HepG2 (cell line): ENCODE results near the gene CD3G. TPM values are rescaled to one million over a fixed set of nuclear protein-coding genes. Genes with fewer than 3 reads are reported as not detected.

ENCODE experiments used
- ATAC-seq: fragments of 200-7000 bp; cut with Tn5 transposase; 3 replicates; pipeline ENCODE4 v1.9.1; 2020; ENCODE audit warnings: mild to moderate bottlenecking, moderate library complexity
- BruUV-seq: library from RNA; stranded (reverse); fragments of 400-500 nt; replicated peaks from 2 replicates; lab custom pipeline; 2021; lab: Mats Ljungman, UMichigan
- CTCF ChIA-PET: fragments of 300-600 bp; formaldehyde crosslinking; extraction: SDS; loops from one replicate; lab custom pipeline; 2021; ENCODE audit warnings: low total read pairs, inconsistent platforms, low intra/inter-chr PET ratio; lab: Yijun Ruan, JAX
- POLR2A ChIA-PET: fragments of 350-600 bp; sonication (Branson Sonifier 250); formaldehyde crosslinking; loops from one replicate; lab custom pipeline; 2020; ENCODE audit warnings: antibody characterized with exemption, inconsistent platforms; lab: Yijun Ruan, JAX
- DNase-seq: peaks from one replicate; pipeline ENCODE4 v3.0.0-alpha.2; 2015; ENCODE audit warnings: low spot score
- FAIRE-seq: peaks from 3 replicates; lab custom pipeline; 2011; peaks lifted over from hg19 to GRCh38; lab: Jason Lieb, UNC
- H2AFZ ChIP-seq: one replicate; pipeline ENCODE4 v1.6.1; 2011; ENCODE audit warnings: low read length, inconsistent platforms
- H3K27ac ChIP-seq: fragments of 300-600 bp; 3 replicates; pipeline ENCODE4 v1.8.0; 2011; ENCODE audit warnings: mixed run types, mild to moderate bottlenecking, mixed read lengths, low read length, inconsistent platforms; ENCODE audit not compliant: insufficient read depth; ENCODE audit errors: extremely low read length
- H3K27me3 ChIP-seq, 2 experiments: fragments of 200-600 bp in 1 of 2; 2 replicates in 1 of 2; 3 replicates in 1 of 2; pipeline versions ENCODE4 v1.6.0 to v1.8.0; 2011; ENCODE audit warnings: low read length in 2 of 2, mild to moderate bottlenecking in 2 of 2, moderate library complexity in 2 of 2, inconsistent platforms in 1 of 2; ENCODE audit not compliant: insufficient read depth in 2 of 2, control insufficient read depth in 1 of 2
- H3K36me3 ChIP-seq, 2 experiments: fragments of 200-600 bp in 1 of 2; replicated peaks in 1 of 2; 2 replicates in 1 of 2; 3 replicates in 1 of 2; pipeline versions ENCODE4 v1.5.1 to v1.8.0; 2011; ENCODE audit warnings: low read length in 2 of 2, inconsistent platforms in 1 of 2; ENCODE audit not compliant: insufficient read depth in 2 of 2, control insufficient read depth in 1 of 2
- H3K4me1 ChIP-seq: 2 replicates; pipeline ENCODE4 v1.5.1; 2012; ENCODE audit warnings: low read length, inconsistent platforms; ENCODE audit not compliant: insufficient read depth
- H3K4me2 ChIP-seq: 2 replicates; pipeline ENCODE4 v1.6.0; 2011; ENCODE audit warnings: low read depth, low read length, inconsistent platforms
- H3K4me3 ChIP-seq, 3 experiments: fragments of 200-600 bp in 1 of 3; sonication (generic), shearing (Covaris generic) in 1 of 3; replicated peaks in 1 of 3; 2 replicates each; pipeline ENCODE4 v1.5.1; 2011 to 2016; ENCODE audit warnings: low read length in 3 of 3, inconsistent platforms in 2 of 3, low read depth in 2 of 3, mild to moderate bottlenecking in 2 of 3, control low read depth in 1 of 3, mixed read lengths in 1 of 3; ENCODE audit not compliant: insufficient read depth in 1 of 3
- H3K79me2 ChIP-seq: one replicate; pipeline ENCODE4 v1.6.1; 2011; ENCODE audit warnings: low read length, inconsistent platforms; ENCODE audit not compliant: insufficient read depth
- H3K9ac ChIP-seq: 2 replicates; pipeline ENCODE4 v1.6.0; 2011; ENCODE audit warnings: mild to moderate bottlenecking, low read depth, low read length, inconsistent platforms; ENCODE audit not compliant: insufficient read depth
- H3K9me3 ChIP-seq: 2 replicates; pipeline ENCODE4 v1.5.1; 2012; ENCODE audit warnings: mild to moderate bottlenecking, low read length
- H4K20me1 ChIP-seq: 2 replicates; pipeline ENCODE4 v1.6.0; 2011; ENCODE audit warnings: inconsistent platforms, mild to moderate bottlenecking, low read length, moderate library complexity; ENCODE audit not compliant: insufficient read depth
- CCAR2 ChIP-seq: fragments of 200-400 bp; formaldehyde crosslinking; optimal IDR thresholded peaks from 2 replicates; pipeline ENCODE3; 2018; ENCODE audit warnings: low read depth, mild to moderate bottlenecking, low read length, moderate library complexity
- ELF1 ChIP-seq: sonication (generic); formaldehyde crosslinking; IDR thresholded peaks from 2 replicates; pipeline ENCODE4 v1.4.0; 2020; ENCODE audit warnings: missing genetic modification reagents
- ELF3 ChIP-seq: IDR thresholded peaks from 2 replicates; pipeline ENCODE4 v1.6.1; 2016; ENCODE audit warnings: missing genetic modification reagents, missing compliant biosample characterization
- FOXA3 ChIP-seq: IDR thresholded peaks from 2 replicates; pipeline ENCODE4 v1.6.1; 2016; ENCODE audit warnings: missing genetic modification reagents, missing compliant biosample characterization
- JUND ChIP-seq: sonication (generic); formaldehyde crosslinking; IDR thresholded peaks from 2 replicates; pipeline ENCODE4 v1.8.0; 2022; ENCODE audit warnings: mild to moderate bottlenecking, missing genetic modification reagents
- KMT2B ChIP-seq: IDR thresholded peaks from 2 replicates; pipeline ENCODE4 v1.6.1; 2016; ENCODE audit warnings: missing genetic modification reagents, missing compliant biosample characterization
- MED13 ChIP-seq: sonication (generic); formaldehyde crosslinking; IDR thresholded peaks from 2 replicates; pipeline ENCODE4 v1.5.0; 2020; ENCODE audit warnings: missing genetic modification reagents
- MEIS1 ChIP-seq: sonication (generic); formaldehyde crosslinking; IDR thresholded peaks from 2 replicates; pipeline ENCODE4 v1.9.0; 2021; ENCODE audit warnings: mild to moderate bottlenecking, missing genetic modification reagents, moderate library complexity, borderline replicate concordance
- RFXAP ChIP-seq: sonication (generic); formaldehyde crosslinking; IDR thresholded peaks from 2 replicates; pipeline ENCODE4 v1.4.0; 2020; ENCODE audit warnings: missing genetic modification reagents, borderline replicate concordance
- SP1 ChIP-seq, 2 experiments: fragments of 450-650 bp in 1 of 2; sonication (generic) in 1 of 2; formaldehyde crosslinking in 1 of 2; IDR thresholded peaks; 2 replicates each; pipeline versions ENCODE4 v1.4.0 to v1.6.1; 2016 to 2020; ENCODE audit warnings: missing genetic modification reagents in 1 of 2
- SPEN ChIP-seq: sonication (generic); formaldehyde crosslinking; IDR thresholded peaks from 2 replicates; pipeline ENCODE4 v1.5.1; 2020; ENCODE audit warnings: low read depth, mild to moderate bottlenecking, missing genetic modification reagents
- ZNF350 ChIP-seq: sonication (generic); formaldehyde crosslinking; IDR thresholded peaks from 2 replicates; pipeline ENCODE4 v1.4.0; 2020; ENCODE audit warnings: mild to moderate bottlenecking, low read depth, missing genetic modification reagents, borderline replicate concordance
- ZNF790 ChIP-seq: sonication (generic); formaldehyde crosslinking; IDR thresholded peaks from 2 replicates; pipeline ENCODE4 v1.8.0; 2022; ENCODE audit warnings: missing genetic modification reagents, mild to moderate bottlenecking, borderline replicate concordance
- WGBS: methylation state at CpG from one replicate; pipeline ENCODE4 v1.1.6; 2017; ENCODE audit warnings: low lambda C conversion rate; 5-methylcytosine and 5-hydroxymethylcytosine counted together
- in situ Hi-C: cut with HindIII; loops from 2 replicates; pipeline ENCODE4 v1.10.0; 2017; ENCODE audit warnings: low pct_unique_long_range_greater_than_20kb; ENCODE audit not compliant: extremely low pct_ligation_motif_present
- intact Hi-C: fragments of 100-400 bp; cut with micrococcal nuclease; formaldehyde crosslinking; loops from one replicate; pipeline ENCODE4 v1.10.0; 2022; ENCODE audit not compliant: unreplicated experiment
- polyA plus RNA-seq, 8 experiments: library from polyadenylated mRNA; depleted of rRNA in 3 of 8; stranded (reverse) in 7 of 8; unstranded in 1 of 8; fragments of >200 nt; fragmentation: Illumina TruSeq in 4 of 8; extraction: Trizol in 4 of 8; gene quantifications; 2 replicates each; pipeline versions ENCODE4 v1.2.1 to v1.2.3, GENCODE V29; 2011 to 2016; ENCODE audit warnings: low read depth in 4 of 8, missing spikeins in 1 of 8, mixed read lengths in 1 of 8; ENCODE audit not compliant: insufficient read depth in 1 of 8
- total RNA-seq, 5 experiments: library from RNA; depleted of rRNA; stranded (reverse); fragments of >200 nt; fragmentation: Illumina TruSeq; extraction: Trizol; gene quantifications; 2 replicates each; pipeline ENCODE4 v1.2.3, GENCODE V29; 2016; ENCODE audit warnings: low read depth in 1 of 5
- TF ChIP-seq, protein P1 (sequence below): sonication (generic); formaldehyde crosslinking; IDR thresholded peaks from 2 replicates; pipeline ENCODE4 v1.5.0; 2020; ENCODE audit warnings: missing genetic modification reagents, mild to moderate bottlenecking, borderline replicate concordance
- TF ChIP-seq, protein P2 (sequence below): sonication (generic); formaldehyde crosslinking; IDR thresholded peaks from 2 replicates; pipeline ENCODE4 v1.5.0; 2020; ENCODE audit warnings: missing genetic modification reagents
- TF ChIP-seq, protein P3 (sequence below): sonication (generic); formaldehyde crosslinking; IDR thresholded peaks from 2 replicates; pipeline ENCODE4 v1.4.0; 2020; ENCODE audit warnings: missing genetic modification reagents
- TF ChIP-seq, protein P4 (sequence below): sonication (generic); formaldehyde crosslinking; IDR thresholded peaks from 2 replicates; pipeline ENCODE4 v1.8.1; 2023; ENCODE audit warnings: mild to moderate bottlenecking, missing genetic modification reagents, borderline replicate concordance
- TF ChIP-seq, protein P5 (sequence below): sonication (generic); formaldehyde crosslinking; IDR thresholded peaks from 2 replicates; pipeline ENCODE4 v1.8.1; 2023; ENCODE audit warnings: mild to moderate bottlenecking, moderate library complexity, missing genetic modification reagents

CD3G gene
- total and polyA plus RNA-seq, 2 of the 13 experiments (the other 11 are each of a cell fraction or from before 2014, with no cell fraction given) = not detected

DNA sequence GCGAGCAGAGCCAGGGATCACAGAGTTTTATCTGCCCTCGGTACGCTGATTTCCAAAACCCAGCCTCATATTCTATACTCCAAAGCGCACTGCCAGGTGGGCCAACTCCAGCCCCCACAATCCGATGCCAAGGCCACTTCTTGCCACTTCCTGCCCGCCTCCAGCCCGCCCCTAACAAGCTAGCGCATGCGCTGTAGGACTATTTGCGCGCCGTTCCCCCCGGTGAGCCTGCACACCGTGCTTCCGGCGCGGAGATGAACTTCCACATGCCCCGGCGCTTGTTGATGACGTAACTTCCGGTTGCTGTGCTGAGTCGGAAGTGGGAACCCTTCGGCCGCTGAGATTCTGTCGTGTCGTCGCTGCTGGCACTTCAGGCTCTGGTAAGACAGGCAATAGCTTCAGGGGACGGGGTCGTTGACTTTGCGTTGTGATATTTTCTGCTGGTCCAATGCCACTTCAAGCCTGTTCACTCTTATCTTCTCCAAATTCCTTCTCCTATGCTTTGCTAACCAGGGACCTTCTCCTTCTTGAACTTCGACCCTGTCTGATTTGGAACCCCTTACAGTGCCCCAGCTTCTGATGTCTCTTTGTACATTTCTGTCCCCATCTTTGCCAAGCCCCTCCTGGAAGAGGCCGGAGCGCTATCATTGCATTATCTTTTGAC, 15.3 kb downstream of the CD3G start, which contains the start of gene UBE4A:
Gene UBE4A (plus strand): TSS at position 306 of the 664 bp plus-strand sequence. CDS start 5,481 bp downstream, outside the sequence.
- no peaks in the 10 kb centered on the region for H3K9me3 ChIP-seq
- peaks cover 41% of the 10 kb centered on the region for H3K79me2 ChIP-seq
- H2AFZ ChIP-seq = peak within 1 kb of the TSS; percentile 95
- peaks cover 29% of the 10 kb centered on the region for H3K4me1 ChIP-seq
- peak within 1 kb of the TSS; percentile 74 for H3K27ac ChIP-seq
- ChIA-PET CTCF (no interaction called here), POLR2A (interaction anchor here (0.7 to 1.1 kb wide), 3 partner anchors 38 to 164 kb away, joined by 3 to 5 read pairs (median 3); partner anchors contain the start of gene MPZL3)
- H3K27me3 ChIP-seq = no peaks in the 10 kb centered on the region; a peak in 1 of 5 replicates
- peak within 1 kb of the TSS; percentile 72 to 89 (median 89) for H3K4me3 ChIP-seq
- H4K20me1 ChIP-seq = no peaks in the 10 kb centered on the region
- no TSS peak for BruUV-seq
- H3K36me3 ChIP-seq = peaks cover 0 to 3% of the 10 kb centered on the region in 2 experiments; a peak in 3 of 5 replicates
- FAIRE-seq (peak; percentile 86), ATAC-seq (peak; percentile 95), DNase-seq (peak; percentile 88)
- intact Hi-C loops (no loop called here), in situ Hi-C loops (loop anchor here (10.0 kb wide), 1 partner anchor 165 kb away; no protein-coding TSS in a partner anchor)
- WGBS = 14% methylated on average over 17 of the region's 33 CpGs
- peak within 1 kb of the TSS; percentile 93 for H3K9ac ChIP-seq
- H3K4me2 ChIP-seq = peak within 1 kb of the TSS; percentile 92
- TF ChIP-seq, protein P1, sequence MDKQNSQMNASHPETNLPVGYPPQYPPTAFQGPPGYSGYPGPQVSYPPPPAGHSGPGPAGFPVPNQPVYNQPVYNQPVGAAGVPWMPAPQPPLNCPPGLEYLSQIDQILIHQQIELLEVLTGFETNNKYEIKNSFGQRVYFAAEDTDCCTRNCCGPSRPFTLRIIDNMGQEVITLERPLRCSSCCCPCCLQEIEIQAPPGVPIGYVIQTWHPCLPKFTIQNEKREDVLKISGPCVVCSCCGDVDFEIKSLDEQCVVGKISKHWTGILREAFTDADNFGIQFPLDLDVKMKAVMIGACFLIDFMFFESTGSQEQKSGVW = no peak
- no peak for TF ChIP-seq FOXA3 (CRISPR knock-in tag)
- TF ChIP-seq, protein P2, sequence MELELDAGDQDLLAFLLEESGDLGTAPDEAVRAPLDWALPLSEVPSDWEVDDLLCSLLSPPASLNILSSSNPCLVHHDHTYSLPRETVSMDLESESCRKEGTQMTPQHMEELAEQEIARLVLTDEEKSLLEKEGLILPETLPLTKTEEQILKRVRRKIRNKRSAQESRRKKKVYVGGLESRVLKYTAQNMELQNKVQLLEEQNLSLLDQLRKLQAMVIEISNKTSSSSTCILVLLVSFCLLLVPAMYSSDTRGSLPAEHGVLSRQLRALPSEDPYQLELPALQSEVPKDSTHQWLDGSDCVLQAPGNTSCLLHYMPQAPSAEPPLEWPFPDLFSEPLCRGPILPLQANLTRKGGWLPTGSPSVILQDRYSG = no peak
- peak; percentile 98 for TF ChIP-seq KMT2B (CRISPR knock-in tag)
- TF ChIP-seq, protein P3, sequence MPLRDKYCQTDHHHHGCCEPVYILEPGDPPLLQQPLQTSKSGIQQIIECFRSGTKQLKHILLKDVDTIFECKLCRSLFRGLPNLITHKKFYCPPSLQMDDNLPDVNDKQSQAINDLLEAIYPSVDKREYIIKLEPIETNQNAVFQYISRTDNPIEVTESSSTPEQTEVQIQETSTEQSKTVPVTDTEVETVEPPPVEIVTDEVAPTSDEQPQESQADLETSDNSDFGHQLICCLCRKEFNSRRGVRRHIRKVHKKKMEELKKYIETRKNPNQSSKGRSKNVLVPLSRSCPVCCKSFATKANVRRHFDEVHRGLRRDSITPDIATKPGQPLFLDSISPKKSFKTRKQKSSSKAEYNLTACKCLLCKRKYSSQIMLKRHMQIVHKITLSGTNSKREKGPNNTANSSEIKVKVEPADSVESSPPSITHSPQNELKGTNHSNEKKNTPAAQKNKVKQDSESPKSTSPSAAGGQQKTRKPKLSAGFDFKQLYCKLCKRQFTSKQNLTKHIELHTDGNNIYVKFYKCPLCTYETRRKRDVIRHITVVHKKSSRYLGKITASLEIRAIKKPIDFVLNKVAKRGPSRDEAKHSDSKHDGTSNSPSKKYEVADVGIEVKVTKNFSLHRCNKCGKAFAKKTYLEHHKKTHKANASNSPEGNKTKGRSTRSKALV = 0 out of 2 replicates have a peak, but pooled peaks have one; percentile 8
- TF ChIP-seq ELF3 (CRISPR knock-in tag) = peak; percentile 87
- TF ChIP-seq RFXAP (CRISPR knock-in tag) = peak; percentile 48; the same call in 1 of the 2 replicates
- TF ChIP-seq CCAR2 = no peak
- TF ChIP-seq JUND (CRISPR knock-in tag) = no peak
- TF ChIP-seq, protein P4, sequence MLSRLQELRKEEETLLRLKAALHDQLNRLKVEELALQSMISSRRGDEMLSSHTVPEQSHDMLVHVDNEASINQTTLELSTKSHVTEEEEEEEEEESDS (CRISPR knock-in tag) = no peak
- TF ChIP-seq ELF1 (CRISPR knock-in tag) = peak; percentile 99
- TF ChIP-seq, protein P5, sequence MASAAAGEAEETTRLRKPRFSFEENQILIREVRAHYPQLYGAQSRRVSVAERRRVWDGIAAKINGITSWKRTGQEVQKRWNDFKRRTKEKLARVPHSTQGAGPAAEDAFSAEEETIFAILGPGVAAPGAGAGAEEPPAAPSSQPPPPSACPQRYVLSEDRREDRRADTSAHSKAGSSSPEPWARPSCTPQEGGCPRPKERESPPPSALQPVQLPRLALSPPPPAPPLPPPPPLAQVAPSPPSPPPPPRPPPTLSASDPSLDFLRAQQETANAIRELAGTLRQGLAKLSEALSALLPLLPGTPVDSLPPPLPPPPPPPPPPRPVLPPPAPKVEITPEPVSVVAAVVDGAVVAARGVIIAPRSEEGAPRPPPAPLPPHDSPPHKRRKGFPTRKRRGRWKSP (CRISPR knock-in tag) = 0 out of 2 replicates have a peak, but pooled peaks have one; percentile 54
- 0 out of 2 replicates have a peak, but pooled peaks have one; percentile 41 for TF ChIP-seq ZNF790 (CRISPR knock-in tag)
- no peak for TF ChIP-seq MED13 (CRISPR knock-in tag)
- peak; percentile 62 for TF ChIP-seq SPEN
- no peak for TF ChIP-seq MEIS1 (CRISPR knock-in tag)
- TF ChIP-seq SP1 (IDR thresholded peaks at IDR 0.05) = no peak
- TF ChIP-seq SP1 (CRISPR knock-in tag; IDR thresholded peaks at IDR 0.05) = 0 out of 2 replicates have a peak, but pooled peaks have one; percentile 43
- peak; percentile 87 for TF ChIP-seq ZNF350 (CRISPR knock-in tag)
